Neural progenitor cell (in vitro differentiated cells): ENCODE data around the gene LMOD2. TPM values are rescaled to one million over a fixed set of nuclear protein-coding genes. Genes with fewer than 3 reads are reported as not detected.
A peak's percentile ranks its signal among the peaks of the same experiment; 100 is the strongest.

Experiments used
- DNase-seq: peaks from one replicate; pipeline ENCODE4 v3.0.0-alpha.2; 2016; ENCODE audit warnings: low spot score
- H2AFZ ChIP-seq: fragments of 200-600 bp; sonication (generic); replicated peaks from 2 replicates; pipeline ENCODE4 v1.6.1; 2016; ENCODE audit warnings: antibody characterized with exemption
- H3F3A ChIP-seq: fragments of 200-600 bp; sonication (generic); 2 replicates; pipeline ENCODE4 v1.6.1; 2016; ENCODE audit warnings: antibody characterized with exemption, low read depth
- H3K27ac ChIP-seq: fragments of 200-600 bp; sonication (generic); 2 replicates; pipeline ENCODE4 v1.5.1; 2016; ENCODE audit warnings: mild to moderate bottlenecking
- H3K27me3 ChIP-seq: fragments of 200-600 bp; sonication (generic); 2 replicates; pipeline ENCODE4 v1.6.1; 2016; ENCODE audit warnings: mild to moderate bottlenecking, moderate library complexity
- H3K36me3 ChIP-seq: fragments of 200-600 bp; sonication (generic); 2 replicates; pipeline ENCODE4 v1.5.1; 2016
- H3K4me1 ChIP-seq: fragments of 200-600 bp; sonication (generic); 2 replicates; pipeline ENCODE4 v1.6.1; 2016; ENCODE audit warnings: mixed run types
- H3K4me2 ChIP-seq: fragments of 200-600 bp; sonication (generic); 2 replicates; pipeline ENCODE4 v1.6.1; 2016
- H3K4me3 ChIP-seq: fragments of 200-600 bp; sonication (generic); 2 replicates; pipeline ENCODE4 v1.5.1; 2016
- H3K79me2 ChIP-seq: fragments of 200-600 bp; sonication (generic); 2 replicates; pipeline ENCODE4 v1.6.1; 2016; ENCODE audit warnings: low read depth
- H3K9ac ChIP-seq: fragments of 200-600 bp; sonication (generic); 2 replicates; pipeline ENCODE4 v1.6.1; 2016
- H3K9me3 ChIP-seq: fragments of 200-600 bp; sonication (generic); 2 replicates; pipeline ENCODE4 v1.5.1; 2016; ENCODE audit warnings: low read depth
- H4K20me1 ChIP-seq: fragments of 200-600 bp; sonication (generic); 2 replicates; pipeline ENCODE4 v1.6.1; 2016; ENCODE audit warnings: low read depth
- H3K27ac Mint-ChIP-seq: 3 replicates; pipeline ENCODE4 v1.8.0; 2021; ENCODE audit warnings: mixed read lengths
- H3K27me3 Mint-ChIP-seq: 2 replicates; pipeline ENCODE4 v1.8.0; 2022; ENCODE audit warnings: low read depth, mild to moderate bottlenecking, inconsistent platforms, moderate library complexity, mixed read lengths; ENCODE audit not compliant: insufficient read depth
- H3K36me3 Mint-ChIP-seq: 3 replicates; pipeline ENCODE4 v1.8.0; 2021; ENCODE audit warnings: mixed read lengths
- H3K4me1 Mint-ChIP-seq: 3 replicates; pipeline ENCODE4 v1.8.0; 2021; ENCODE audit warnings: mixed read lengths
- H3K4me3 Mint-ChIP-seq: 3 replicates; pipeline ENCODE4 v1.8.0; 2021; ENCODE audit warnings: mild to moderate bottlenecking, moderate library complexity, mixed read lengths
- H3K9me3 Mint-ChIP-seq: 3 replicates; pipeline ENCODE4 v1.8.0; 2020; ENCODE audit warnings: mixed read lengths
- CTCF ChIP-seq: fragments of 200-600 bp; sonication (generic); IDR thresholded peaks from 2 replicates; pipeline ENCODE4 v1.5.1; 2017; ENCODE audit warnings: antibody characterized with exemption, mild to moderate bottlenecking
- EZH2 ChIP-seq: fragments of 200-600 bp; sonication (generic); IDR thresholded peaks from 2 replicates; pipeline ENCODE4 v1.6.1; 2017; ENCODE audit warnings: antibody characterized with exemption, mild to moderate bottlenecking, moderate library complexity
- EZH2phosphoT487 ChIP-seq: fragments of 200-600 bp; sonication (generic); IDR thresholded peaks from 2 replicates; pipeline ENCODE4 v1.6.1; 2017; ENCODE audit warnings: antibody characterized with exemption
- total RNA-seq: library from RNA; depleted of rRNA; stranded (reverse); fragments of >200 nt; gene quantifications from 2 replicates; pipeline ENCODE4 v1.2.3, GENCODE V29; 2015; ENCODE audit warnings: low replicate concordance

Gene LMOD2
- total RNA-seq, 1 donor from 2014 or later = not detected

- Histone ChIP-seq H3K9ac (no peak overlapping the region), H3K9me3 (no peaks in the 10 kb centered on the region), H3K27me3 (no peaks in the 10 kb centered on the region), H3F3A (no peaks in the 10 kb centered on the region), H3K27ac (no peak overlapping the region), H3K79me2 (no peaks in the 10 kb centered on the region), H4K20me1 (no peaks in the 10 kb centered on the region), H3K4me1 (peaks cover 12% of the 10 kb centered on the region), H3K4me2 (no peak overlapping the region), H3K36me3 (no peaks in the 10 kb centered on the region), H3K4me3 (no peak overlapping the region), H2AFZ (no peak overlapping the region)
- Mint-ChIP-seq H3K27ac (peak overlapping the region; percentile 26), H3K4me3 (no peak overlapping the region), H3K9me3 (no peaks in the 10 kb centered on the region), H3K4me1 (no peaks in the 10 kb centered on the region), H3K36me3 (no peaks in the 10 kb centered on the region), H3K27me3 (peaks cover 2% of the 10 kb centered on the region)
- DNase-seq = no peak
- TF ChIP-seq EZH2 = no peak
- TF ChIP-seq EZH2phosphoT487 = no peak
- no peak for TF ChIP-seq CTCF
Observed at GRCh38 chr7:123673752-123674398, 18.2 kb downstream of the LMOD2 start.

- H3K9ac ChIP-seq = peak overlapping the region; percentile 14
- Mint-ChIP-seq H3K4me1 (no peaks in the 10 kb centered on the region), H3K27me3 (peaks cover 2% of the 10 kb centered on the region), H3K4me3 (no peak overlapping the region), H3K9me3 (no peaks in the 10 kb centered on the region), H3K36me3 (peaks cover 4% of the 10 kb centered on the region), H3K27ac (no peak overlapping the region)
- DNase-seq = no peak
- H3K9me3 ChIP-seq = no peaks in the 10 kb centered on the region
- H3K4me2 ChIP-seq = no peak overlapping the region
- no peaks in the 10 kb centered on the region for H3K27me3 ChIP-seq
- H3K4me3 ChIP-seq = no peak overlapping the region
- no peaks in the 10 kb centered on the region for H3K36me3 ChIP-seq
- H3K79me2 ChIP-seq = no peaks in the 10 kb centered on the region
- H3F3A ChIP-seq = no peaks in the 10 kb centered on the region
- TF ChIP-seq CTCF = no peak
- no peak for TF ChIP-seq EZH2phosphoT487
- TF ChIP-seq EZH2 = no peak
- H3K27ac ChIP-seq = no peak overlapping the region
- no peaks in the 10 kb centered on the region for H4K20me1 ChIP-seq
- H2AFZ ChIP-seq = no peak overlapping the region
- H3K4me1 ChIP-seq = peaks cover 12% of the 10 kb centered on the region
Observed at GRCh38 chr7:123674399-123675180, 18.9 kb downstream of the LMOD2 start.

GRCh38 chr7:123675181-123675473 is 19.5 kb downstream of the LMOD2 start:
- Mint-ChIP-seq H3K4me3 (no peak overlapping the region), H3K27me3 (peaks cover 2% of the 10 kb centered on the region), H3K27ac (no peak overlapping the region), H3K4me1 (no peaks in the 10 kb centered on the region), H3K9me3 (no peaks in the 10 kb centered on the region), H3K36me3 (peaks cover 6% of the 10 kb centered on the region)
- Histone ChIP-seq H3K4me2 (no peak overlapping the region), H3K27me3 (no peaks in the 10 kb centered on the region), H3F3A (no peaks in the 10 kb centered on the region), H3K9me3 (no peaks in the 10 kb centered on the region), H3K36me3 (no peaks in the 10 kb centered on the region), H3K79me2 (no peaks in the 10 kb centered on the region), H3K4me3 (no peak overlapping the region), H3K9ac (no peak overlapping the region), H3K4me1 (peaks cover 12% of the 10 kb centered on the region), H4K20me1 (no peaks in the 10 kb centered on the region), H3K27ac (no peak overlapping the region), H2AFZ (no peak overlapping the region)
- TF ChIP-seq CTCF = no peak
- no peak for TF ChIP-seq EZH2
- TF ChIP-seq EZH2phosphoT487 = no peak
- no peak for DNase-seq
